Aorta (tissue), 5 donors: ENCODE measurements around the gene BMPR2. TPM values are rescaled to one million over a fixed set of nuclear protein-coding genes. Genes with fewer than 3 reads are reported as not detected.

Experiments
- ATAC-seq: fragments of 200-7000 bp; cut with Tn5 transposase; one replicate; pipeline ENCODE4 v1.9.1; 2022; ENCODE audit warnings: moderate library complexity; ENCODE audit not compliant: low FRiP score
- DNase-seq, 2 donors: peaks; one replicate each; pipeline ENCODE4 v3.0.0-alpha.2; 2020
- H3K27ac ChIP-seq, 2 donors: one replicate each; pipeline ENCODE4 v1.5.1; 2013; ENCODE audit warnings: low read length in 2 of 2, mild to moderate bottlenecking in 2 of 2, moderate library complexity in 2 of 2, control low read depth in 1 of 2, inconsistent platforms in 1 of 2, low read depth in 1 of 2
- H3K27me3 ChIP-seq, 2 donors: one replicate each; pipeline ENCODE4 v1.6.1; 2013; ENCODE audit warnings: control low read depth in 1 of 2, low read length in 1 of 2, mild to moderate bottlenecking in 1 of 2, moderate library complexity in 1 of 2; ENCODE audit not compliant: insufficient read depth in 2 of 2, control insufficient read depth in 1 of 2
- H3K36me3 ChIP-seq, 2 donors: one replicate each; pipeline ENCODE4 v1.6.1; 2013; ENCODE audit warnings: control low read depth in 1 of 2, low read length in 1 of 2, mild to moderate bottlenecking in 1 of 2; ENCODE audit not compliant: insufficient read depth in 2 of 2, control insufficient read depth in 1 of 2
- H3K4me1 ChIP-seq, 2 donors: one replicate each; pipeline ENCODE4 v1.6.1; 2013; ENCODE audit warnings: low read length in 2 of 2, control low read depth in 1 of 2, mild to moderate bottlenecking in 1 of 2, moderate library complexity in 1 of 2; ENCODE audit not compliant: insufficient read depth in 2 of 2, control insufficient read depth in 1 of 2
- H3K4me3 ChIP-seq, 2 donors: one replicate each; pipeline ENCODE4 v1.5.1; 2013; ENCODE audit warnings: low read length in 2 of 2, control low read depth in 1 of 2, mild to moderate bottlenecking in 1 of 2
- H3K9me3 ChIP-seq: one replicate; pipeline ENCODE4 v1.6.1; 2013; ENCODE audit warnings: mild to moderate bottlenecking, low read length; ENCODE audit not compliant: control insufficient read depth
- WGBS, 2 donors: extraction: QIAGEN DNeasy Blood & Tissue Kit; methylation state at CpG; one replicate each; pipeline ENCODE4 v1.1.7; 2013; 5-methylcytosine and 5-hydroxymethylcytosine counted together
- intact Hi-C, 2 donors: fragments of 100-400 bp; cut with DNase I; formaldehyde crosslinking; loops; one replicate each; pipeline versions ENCODE4 v1.14.2 to v1.15.0; 2022
- polyA plus RNA-seq, 2 donors: library from polyadenylated mRNA; stranded (reverse); fragments of 200-250 nt; gene quantifications; one replicate each; pipeline ENCODE4 v1.2.3, GENCODE V29; 2013
- total RNA-seq, 2 donors: library from RNA; stranded (reverse); fragmentation: NEBNext Ultra II Directional; extraction: Animal tissue kit (Norgen Biotek cat#: 25700); gene quantifications; one replicate each; pipeline ENCODE4 v1.2.1, GENCODE V29; 2021
- donor health status: healthy with polysubstance abuse.
- donor health status: Bipolar disorder and iron deficiency.
- donor health status: DM: no; HTN: no; CAD: no.
- donor health status: DM: no; HTN: no; CAD: no.
- donor health status: DM: yes; HTN: yes; CAD: no.

The BMPR2 gene
- total and polyA plus RNA-seq, 4 donors = 7.9 to 123 (median 60.1) TPM

DNA sequence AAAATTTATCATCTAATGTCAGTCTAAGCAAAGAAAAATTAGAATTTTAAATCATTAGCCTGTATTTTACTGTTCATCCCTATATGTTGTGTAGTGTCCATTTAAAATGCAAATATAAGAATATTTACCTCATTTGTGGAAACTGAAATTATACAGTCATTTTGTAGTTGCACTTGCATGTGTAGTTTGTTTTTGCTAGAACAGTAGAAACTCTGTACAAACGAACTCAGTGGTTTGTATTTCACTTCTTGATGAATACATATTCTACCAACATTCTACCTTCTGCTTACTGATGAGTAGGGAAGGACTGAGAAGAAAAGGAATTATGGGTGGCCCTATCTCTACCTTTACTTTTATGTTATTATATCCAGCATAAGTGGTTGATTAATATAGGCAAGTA, 29.7 kb downstream of the BMPR2 start:
- Histone ChIP-seq H3K27ac (no peak overlapping the region), H3K9me3 (no peaks in the 10 kb centered on the region), H3K27me3 (no peaks in the 10 kb centered on the region), H3K4me1 (peaks cover 0 to 2% of the 10 kb centered on the region in 2 donors), H3K4me3 (no peak overlapping the region), H3K36me3 (no peaks in the 10 kb centered on the region)
- 42 to 54% methylated on average over 1 of the region's 1 CpG for WGBS, 2 donors
- intact Hi-C loops = no loop called here
- ATAC-seq (no peak), DNase-seq (no peak)

- Histone ChIP-seq H3K4me3 (no peak overlapping the region), H3K4me1 (peaks cover 0 to 2% of the 10 kb centered on the region in 2 donors), H3K27ac (no peak overlapping the region), H3K9me3 (no peaks in the 10 kb centered on the region), H3K36me3 (no peaks in the 10 kb centered on the region), H3K27me3 (no peaks in the 10 kb centered on the region)
- ATAC-seq (no peak), DNase-seq (no peak)
- WGBS, 2 donors = 58 to 70% methylated on average over 2 of the region's 2 CpGs
- intact Hi-C loops = no loop called here
Observed at GRCh38 chr2:202406445-202406978, 30.4 kb downstream of the BMPR2 start.

DNA sequence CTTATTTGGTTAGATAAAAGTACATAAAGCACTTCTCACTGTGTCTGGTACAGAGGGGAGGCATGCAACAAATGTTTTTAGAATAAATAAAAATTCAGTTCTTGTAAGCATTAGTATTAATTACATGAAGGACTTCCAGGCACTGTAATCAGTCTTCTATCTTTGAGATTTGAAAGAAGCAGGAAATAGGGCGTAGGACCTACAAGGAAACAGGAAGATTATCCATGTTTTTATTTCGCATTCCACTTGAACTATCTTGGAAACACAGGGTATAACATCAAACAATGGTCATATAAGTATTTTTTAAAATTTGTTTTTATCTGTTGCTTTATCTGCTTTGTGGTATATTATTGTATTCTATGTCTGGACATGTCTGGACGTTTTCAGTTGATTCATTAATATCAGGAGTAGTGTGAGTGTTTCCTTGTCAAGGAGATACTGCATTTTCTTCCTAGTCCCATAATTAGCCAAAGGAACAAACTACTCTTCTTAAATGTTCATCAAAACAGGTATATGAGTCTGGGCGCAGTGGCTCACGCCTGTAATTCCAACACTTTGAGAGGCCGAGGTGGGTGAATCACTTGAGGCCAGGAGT, 32.5 kb downstream of the BMPR2 start:
- H3K27ac ChIP-seq = no peak overlapping the region
- H3K27me3 ChIP-seq = no peaks in the 10 kb centered on the region
- ATAC-seq (no peak), DNase-seq (no peak)
- no peak overlapping the region for H3K4me3 ChIP-seq
- H3K36me3 ChIP-seq = no peaks in the 10 kb centered on the region
- intact Hi-C loops = no loop called here
- H3K4me1 ChIP-seq = peaks cover 0 to 2% of the 10 kb centered on the region in 2 donors
- WGBS, 2 donors = 76 to 78% methylated on average over 6 of the region's 6 CpGs
- no peaks in the 10 kb centered on the region for H3K9me3 ChIP-seq

GRCh38 chr2:202410092-202410491, 34.0 kb downstream of the BMPR2 start:
- intact Hi-C loops = no loop called here
- 96 to 98% methylated on average over 5 of the region's 5 CpGs for WGBS, 2 donors
- DNase-seq (peak in 1 of 2 donors; percentile 39), ATAC-seq (no peak)
- no peaks in the 10 kb centered on the region for H3K27me3 ChIP-seq
- no peaks in the 10 kb centered on the region for H3K9me3 ChIP-seq
- no peak overlapping the region for H3K4me3 ChIP-seq
- H3K36me3 ChIP-seq = no peaks in the 10 kb centered on the region
- H3K4me1 ChIP-seq = peaks cover 0 to 2% of the 10 kb centered on the region in 2 donors
- H3K27ac ChIP-seq = no peak overlapping the region

- no peak for ATAC-seq
- 77 to 85% methylated on average over 1 of the region's 1 CpG for WGBS, 2 donors
- intact Hi-C loops = no loop called here
Observed at GRCh38 chr2:202411097-202411496, 35.0 kb downstream of the BMPR2 start.

GRCh38 chr2:202418027-202418426, 41.9 kb downstream of the BMPR2 start:
- H3K36me3 ChIP-seq = no peaks in the 10 kb centered on the region
- 13 to 15% methylated on average over 1 of the region's 1 CpG for WGBS, 2 donors
- intact Hi-C loops = no loop called here
- H3K4me3 ChIP-seq = no peak overlapping the region
- no peak overlapping the region for H3K27ac ChIP-seq
- H3K9me3 ChIP-seq = no peaks in the 10 kb centered on the region
- ATAC-seq (no peak), DNase-seq (no peak)
- peaks cover 2 to 6% of the 10 kb centered on the region in 2 donors for H3K4me1 ChIP-seq
- H3K27me3 ChIP-seq = no peaks in the 10 kb centered on the region

More at GRCh38 chr2:202411097-202411496, 35.0 kb downstream of the BMPR2 start:
- peaks cover 0 to 2% of the 10 kb centered on the region in 2 donors for H3K4me1 ChIP-seq
- no peaks in the 10 kb centered on the region for H3K36me3 ChIP-seq
- DNase-seq = no peak
- H3K27me3 ChIP-seq = no peaks in the 10 kb centered on the region
- no peaks in the 10 kb centered on the region for H3K9me3 ChIP-seq
- H3K4me3 ChIP-seq = no peak overlapping the region
- H3K27ac ChIP-seq = no peak overlapping the region

DNA sequence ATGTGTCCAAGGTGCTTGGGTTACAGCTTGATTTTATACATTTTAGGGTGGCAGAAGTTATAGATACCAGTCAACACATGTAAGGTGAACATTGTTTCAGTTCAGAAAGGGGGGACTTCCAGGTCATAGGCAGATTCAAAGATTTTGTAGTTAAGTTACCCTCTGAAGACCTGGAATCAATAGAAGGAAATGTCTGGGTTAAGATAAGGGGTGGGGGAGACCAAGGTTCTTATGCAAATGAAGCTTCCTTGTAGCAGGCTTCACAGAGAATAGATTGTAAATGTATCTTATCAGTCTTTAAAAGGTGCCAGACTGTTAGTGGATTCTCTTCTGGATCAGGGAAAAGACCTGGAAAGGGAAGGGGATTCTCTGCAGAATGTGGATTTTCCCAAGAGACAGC, 42.4 kb downstream of the BMPR2 start:
- ATAC-seq = no peak

DNA sequence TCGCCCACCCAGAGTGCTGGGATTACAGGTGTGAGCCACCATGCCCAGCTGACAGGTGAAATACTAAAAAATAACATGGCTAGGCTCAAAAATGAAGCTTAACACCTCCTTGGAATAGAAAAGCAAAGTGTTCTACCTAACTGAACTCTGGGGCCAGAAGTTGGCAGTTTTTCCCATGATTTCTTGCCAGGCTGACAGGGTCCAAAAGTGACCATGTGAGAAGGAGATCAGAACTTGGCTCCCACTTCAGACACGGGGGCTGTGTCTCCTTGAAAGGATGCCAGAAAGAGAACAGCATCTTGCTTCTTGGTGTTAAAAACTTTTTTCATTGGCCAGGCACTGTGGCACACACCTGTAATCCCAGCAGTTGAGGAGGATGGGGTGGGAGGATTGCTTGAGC, 47.0 kb downstream of the BMPR2 start:
- intact Hi-C loops = no loop called here
- WGBS, 2 donors = 44 to 48% methylated on average over 2 of the region's 2 CpGs
- Histone ChIP-seq H3K27me3 (no peaks in the 10 kb centered on the region), H3K27ac (no peak overlapping the region), H3K4me1 (peaks cover 0 to 5% of the 10 kb centered on the region in 2 donors), H3K4me3 (no peak overlapping the region), H3K9me3 (no peaks in the 10 kb centered on the region), H3K36me3 (no peaks in the 10 kb centered on the region)
- ATAC-seq (no peak), DNase-seq (peak in 1 of 2 donors; percentile 47)

More for the DNA sequence above, 42.4 kb downstream of the BMPR2 start:
- H3K4me3 ChIP-seq = no peak overlapping the region
- peaks cover 2 to 6% of the 10 kb centered on the region in 2 donors for H3K4me1 ChIP-seq
- H3K9me3 ChIP-seq = no peaks in the 10 kb centered on the region
- intact Hi-C loops = no loop called here
- H3K27me3 ChIP-seq = no peaks in the 10 kb centered on the region
- H3K27ac ChIP-seq = no peak overlapping the region
- DNase-seq = no peak
- H3K36me3 ChIP-seq = no peaks in the 10 kb centered on the region

DNA sequence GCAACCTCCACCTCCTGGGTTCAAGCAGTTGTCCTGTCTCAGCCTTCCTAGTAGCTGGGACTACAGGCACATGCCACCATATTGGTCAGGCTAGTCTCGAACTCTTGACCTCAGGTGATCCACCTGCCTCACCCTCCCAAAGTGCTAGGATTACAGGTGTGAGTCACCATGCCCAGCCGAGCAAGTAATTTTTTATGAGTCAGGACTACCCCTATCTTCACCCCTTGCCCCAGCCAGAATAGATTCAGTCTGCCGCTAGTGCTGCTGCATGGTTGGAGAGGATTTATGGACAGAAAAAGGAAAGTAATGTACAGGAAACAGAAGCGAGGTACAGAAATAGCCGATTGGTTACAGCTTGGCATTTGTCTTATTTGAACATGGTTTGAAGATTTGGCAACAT, 48.9 kb downstream of the BMPR2 start:
- ATAC-seq = no peak
- H3K4me3 ChIP-seq = no peak overlapping the region
- intact Hi-C loops = loop anchor here (5.0 kb wide), 1 partner anchor 48 kb away; the partner anchor contains the start of gene BMPR2 (in 2 of the 2)

More for the DNA sequence above, 48.9 kb downstream of the BMPR2 start:
- Histone ChIP-seq H3K27ac (no peak overlapping the region), H3K36me3 (no peaks in the 10 kb centered on the region), H3K9me3 (no peaks in the 10 kb centered on the region), H3K4me1 (peaks cover 0 to 8% of the 10 kb centered on the region in 2 donors), H3K27me3 (no peaks in the 10 kb centered on the region)
- WGBS, 2 donors = 80 to 87% methylated on average over 5 of the region's 5 CpGs
- no peak for DNase-seq
